ENCODE data around the gene RET. TPM values are rescaled to one million over a fixed set of nuclear protein-coding genes. Genes with fewer than 3 reads are reported as not detected.

The RET gene
- total RNA-seq, 1 experiment from 2014 or later: not detected

- Histone ChIP-seq H3K4me1 (no peaks in the 10 kb centered on the region), H3K4me3 (ENCODE audit: low read depth, low read length) (no peak overlapping the region), H3K36me3 (ENCODE audit: control insufficient read depth, insufficient read depth, low read length) (no peaks in the 10 kb centered on the region), H3K27me3 (replicated peaks; ENCODE audit: control insufficient read depth, insufficient read depth, low read length) (no peaks in the 10 kb centered on the region; the same call in 1 of the 2 replicates), H3K9me3 (no peaks in the 10 kb centered on the region)
- H3K36me3 Mint-ChIP-seq (ENCODE audit: insufficient read depth, unreplicated experiment): no peaks in the 10 kb centered on the region
- no peaks in the 10 kb centered on the region for H3K9me3 Mint-ChIP-seq (ENCODE audit: unreplicated experiment)
- POLR2A ChIA-PET: no interaction called here
- CTCF ChIA-PET: no interaction called here
- BruUV-seq (replicated peaks): no TSS peak
- peak in 1 of 2 experiments; percentile 32 for DNase-seq
- no peak overlapping the region for H3K4me3 Mint-ChIP-seq (ENCODE audit: unreplicated experiment)
- no peak overlapping the region for H3K27ac Mint-ChIP-seq (ENCODE audit: unreplicated experiment)
- peaks cover 3% of the 10 kb centered on the region for H3K27me3 Mint-ChIP-seq (ENCODE audit: insufficient read depth, unreplicated experiment)
- intact Hi-C loops (cut with micrococcal nuclease; ENCODE audit: unreplicated experiment): no loop called here
- TF ChIP-seq, protein P1, sequence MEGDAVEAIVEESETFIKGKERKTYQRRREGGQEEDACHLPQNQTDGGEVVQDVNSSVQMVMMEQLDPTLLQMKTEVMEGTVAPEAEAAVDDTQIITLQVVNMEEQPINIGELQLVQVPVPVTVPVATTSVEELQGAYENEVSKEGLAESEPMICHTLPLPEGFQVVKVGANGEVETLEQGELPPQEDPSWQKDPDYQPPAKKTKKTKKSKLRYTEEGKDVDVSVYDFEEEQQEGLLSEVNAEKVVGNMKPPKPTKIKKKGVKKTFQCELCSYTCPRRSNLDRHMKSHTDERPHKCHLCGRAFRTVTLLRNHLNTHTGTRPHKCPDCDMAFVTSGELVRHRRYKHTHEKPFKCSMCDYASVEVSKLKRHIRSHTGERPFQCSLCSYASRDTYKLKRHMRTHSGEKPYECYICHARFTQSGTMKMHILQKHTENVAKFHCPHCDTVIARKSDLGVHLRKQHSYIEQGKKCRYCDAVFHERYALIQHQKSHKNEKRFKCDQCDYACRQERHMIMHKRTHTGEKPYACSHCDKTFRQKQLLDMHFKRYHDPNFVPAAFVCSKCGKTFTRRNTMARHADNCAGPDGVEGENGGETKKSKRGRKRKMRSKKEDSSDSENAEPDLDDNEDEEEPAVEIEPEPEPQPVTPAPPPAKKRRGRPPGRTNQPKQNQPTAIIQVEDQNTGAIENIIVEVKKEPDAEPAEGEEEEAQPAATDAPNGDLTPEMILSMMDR (IDR thresholded peaks at IDR 0.05; ENCODE audit: insufficient read depth in 1 of 2, low read depth in 1 of 2, low read length in 1 of 2, severe bottlenecking in 1 of 2, unreplicated experiment in 1 of 2): no peak
- H3K4me1 Mint-ChIP-seq (ENCODE audit: low read depth, unreplicated experiment): no peaks in the 10 kb centered on the region
Observed at GRCh38 chr10:43043773-43044447, 33.0 kb upstream of the RET start.

GRCh38 chr10:43044448-43044921 lies 32.4 kb upstream of the RET start:
- ChIA-PET POLR2A (no interaction called here), CTCF (no interaction called here)

GRCh38 chr10:43044961-43045621 lies 31.8 kb upstream of the RET start:
- Histone ChIP-seq H3K4me1 (no peaks in the 10 kb centered on the region), H3K9me3 (no peaks in the 10 kb centered on the region), H3K36me3 (ENCODE audit: control insufficient read depth, insufficient read depth, low read length) (no peaks in the 10 kb centered on the region), H3K4me3 (ENCODE audit: low read depth, low read length) (no peak overlapping the region), H3K27me3 (replicated peaks; ENCODE audit: control insufficient read depth, insufficient read depth, low read length) (no peaks in the 10 kb centered on the region; the same call in 1 of the 2 replicates)
- ChIA-PET CTCF (no interaction called here), POLR2A (no interaction called here)
- DNase-seq: peak in 1 of 2 experiments; percentile 28
- no TSS peak for BruUV-seq (replicated peaks)
- intact Hi-C loops (cut with micrococcal nuclease; ENCODE audit: unreplicated experiment): no loop called here
- Mint-ChIP-seq H3K27me3 (ENCODE audit: insufficient read depth, unreplicated experiment) (peaks cover 10% of the 10 kb centered on the region), H3K36me3 (ENCODE audit: insufficient read depth, unreplicated experiment) (no peaks in the 10 kb centered on the region), H3K4me1 (ENCODE audit: low read depth, unreplicated experiment) (no peaks in the 10 kb centered on the region), H3K9me3 (ENCODE audit: unreplicated experiment) (no peaks in the 10 kb centered on the region), H3K27ac (ENCODE audit: unreplicated experiment) (no peak overlapping the region), H3K4me3 (ENCODE audit: unreplicated experiment) (no peak overlapping the region)
- TF ChIP-seq, protein P1 (IDR thresholded peaks at IDR 0.05; ENCODE audit: insufficient read depth in 1 of 2, low read depth in 1 of 2, low read length in 1 of 2, severe bottlenecking in 1 of 2, unreplicated experiment in 1 of 2): no peak

More at GRCh38 chr10:43044448-43044921, 32.4 kb upstream of the RET start:
- H3K36me3 Mint-ChIP-seq (ENCODE audit: insufficient read depth, unreplicated experiment): no peaks in the 10 kb centered on the region
- Histone ChIP-seq H3K36me3 (ENCODE audit: control insufficient read depth, insufficient read depth, low read length) (no peaks in the 10 kb centered on the region), H3K9me3 (no peaks in the 10 kb centered on the region), H3K27me3 (replicated peaks; ENCODE audit: control insufficient read depth, insufficient read depth, low read length) (no peaks in the 10 kb centered on the region; the same call in 1 of the 2 replicates), H3K4me1 (no peaks in the 10 kb centered on the region), H3K4me3 (ENCODE audit: low read depth, low read length) (no peak overlapping the region)
- no peak overlapping the region for H3K4me3 Mint-ChIP-seq (ENCODE audit: unreplicated experiment)
- intact Hi-C loops (cut with micrococcal nuclease; ENCODE audit: unreplicated experiment): no loop called here
- H3K27me3 Mint-ChIP-seq (ENCODE audit: insufficient read depth, unreplicated experiment): peaks cover 8% of the 10 kb centered on the region
- H3K27ac Mint-ChIP-seq (ENCODE audit: unreplicated experiment): no peak overlapping the region
- BruUV-seq (replicated peaks): no TSS peak
- no peaks in the 10 kb centered on the region for H3K9me3 Mint-ChIP-seq (ENCODE audit: unreplicated experiment)
- peak in 1 of 2 experiments; percentile 24 for DNase-seq
- H3K4me1 Mint-ChIP-seq (ENCODE audit: low read depth, unreplicated experiment): no peaks in the 10 kb centered on the region
- TF ChIP-seq, protein P1 (IDR thresholded peaks at IDR 0.05; ENCODE audit: insufficient read depth in 1 of 2, low read depth in 1 of 2, low read length in 1 of 2, severe bottlenecking in 1 of 2, unreplicated experiment in 1 of 2): no peak
